HPDE6-E6E7 (cell line): ENCODE results near the gene PIK3CB.
"Not testable (repeated sequence)": the region's sequence is repeated elsewhere in the genome, so short reads cannot be mapped to it uniquely, and the experiment has no call there.

Source experiments
- DNase-seq: peaks from one replicate; pipeline ENCODE4 v3.0.0; 2011; ENCODE audit warnings: missing footprints; ENCODE audit errors: extremely low spot score

Gene PIK3CB

DNA sequence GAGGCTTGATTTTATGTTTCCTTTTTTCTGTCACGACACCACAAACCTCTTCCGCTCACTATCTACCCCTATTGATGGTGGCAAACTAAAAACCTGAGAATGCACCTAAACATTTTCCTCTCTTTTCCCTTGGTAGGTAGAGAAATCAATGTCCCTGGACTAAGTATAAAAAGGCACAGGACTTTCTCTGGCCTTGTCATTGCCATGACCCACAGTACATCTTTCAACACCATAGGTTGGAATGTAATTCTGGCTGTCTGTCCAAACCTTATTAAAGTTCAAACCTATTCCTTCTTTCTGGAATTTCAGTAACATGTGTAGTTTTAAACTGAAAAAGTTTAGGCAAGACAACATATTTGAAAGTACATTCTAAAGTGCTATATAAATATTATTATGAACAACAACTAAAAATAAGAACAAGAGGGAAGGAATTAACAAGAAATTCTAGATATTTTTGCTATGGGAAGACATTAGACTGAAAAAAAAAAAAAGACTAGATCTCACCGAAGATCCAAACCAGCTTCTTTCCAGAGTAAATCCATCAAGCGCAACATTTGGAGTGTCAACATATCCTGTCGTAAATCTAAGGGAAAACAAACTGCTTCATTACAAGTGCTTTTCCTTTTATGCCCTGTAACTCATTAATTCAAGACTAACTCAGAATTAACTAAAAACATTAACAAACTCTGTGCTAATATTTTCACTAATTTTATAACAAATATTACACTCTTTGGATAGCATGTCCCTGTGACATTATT is 153.1 kb downstream of the PIK3CB start:
- no peak for DNase-seq

DNA sequence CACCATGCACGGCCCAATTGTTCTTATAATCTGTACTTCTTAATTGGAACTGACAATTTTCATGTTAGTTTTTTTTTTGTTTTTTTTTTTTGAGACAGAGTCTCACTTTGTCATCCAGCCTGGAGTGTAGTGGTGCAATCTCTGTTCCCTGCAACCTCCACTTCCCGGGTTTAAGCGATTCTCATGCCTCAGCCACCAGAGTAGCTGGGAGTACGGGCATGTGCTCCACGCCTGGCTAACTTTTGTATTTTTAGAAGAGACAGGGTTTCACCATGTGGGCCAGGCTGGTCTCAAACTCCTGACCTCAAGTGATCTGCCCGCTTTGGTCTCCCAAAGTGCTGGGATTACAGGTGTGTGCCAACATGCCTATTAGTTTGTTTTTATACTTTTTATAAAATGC is 153.8 kb downstream of the PIK3CB start:
- DNase-seq: not testable (repeated sequence)

DNA sequence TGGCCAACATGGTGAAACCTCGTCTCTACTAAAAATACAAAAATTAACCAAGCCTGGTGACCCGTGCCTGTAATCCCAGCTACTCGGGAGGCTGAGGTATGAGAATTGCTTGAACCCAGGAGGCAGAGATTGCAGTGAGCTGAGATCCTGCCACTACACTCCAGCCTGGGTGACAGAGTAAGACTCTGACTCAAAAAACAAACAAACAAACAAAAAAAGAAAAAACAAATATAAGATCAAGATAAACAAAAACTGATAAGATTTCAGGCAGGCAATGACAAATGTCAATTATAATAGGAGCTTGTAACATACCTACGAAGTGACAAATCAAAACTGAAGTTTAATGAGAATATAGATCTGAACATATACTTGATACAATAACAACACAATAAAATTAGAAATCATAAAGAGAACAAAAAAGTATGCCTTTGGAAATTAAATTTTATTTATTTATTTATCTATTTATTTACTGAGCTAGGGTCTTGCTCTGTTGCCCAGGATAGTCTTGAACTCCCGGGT is 155.8 kb downstream of the PIK3CB start:
- DNase-seq: no peak

DNA sequence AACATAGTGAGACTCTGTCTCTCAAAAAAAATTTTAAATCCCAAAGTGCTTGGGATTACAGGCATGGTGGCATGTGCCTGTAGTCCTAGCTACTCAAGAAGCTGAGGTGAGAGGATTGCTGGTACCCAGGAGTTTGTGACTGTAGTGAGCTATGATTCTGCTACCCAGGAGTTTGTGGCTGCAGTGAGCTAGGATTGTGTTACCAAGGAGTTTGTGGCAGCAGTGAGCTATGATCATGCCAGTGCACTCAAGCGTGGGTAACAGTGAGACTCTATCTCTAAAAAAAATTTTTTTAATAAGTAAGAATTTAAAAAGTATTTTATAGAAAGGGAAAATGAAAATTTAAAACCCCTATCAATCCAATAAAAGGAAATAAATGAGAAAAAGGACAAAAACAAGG is 156.6 kb downstream of the PIK3CB start:
- DNase-seq: no peak

DNA sequence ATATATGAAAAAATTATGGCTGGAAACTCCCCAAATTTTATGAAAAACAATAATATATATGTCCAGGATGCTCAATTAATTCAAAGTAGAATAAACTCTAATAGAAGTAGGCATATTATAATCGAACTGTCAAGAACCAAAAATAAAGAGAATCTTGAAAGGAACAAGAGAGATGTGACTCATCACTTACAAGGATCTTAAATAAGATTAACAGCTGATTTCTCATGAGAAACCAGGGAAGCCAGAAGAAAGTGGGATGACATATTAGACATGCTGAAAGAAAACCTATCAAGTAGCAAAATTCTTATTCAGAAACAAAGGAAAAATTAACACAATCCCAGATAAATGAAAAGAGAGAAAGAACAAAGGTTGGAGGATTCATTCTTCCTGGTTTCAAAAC is 159.3 kb downstream of the PIK3CB start:
- no peak for DNase-seq

DNA sequence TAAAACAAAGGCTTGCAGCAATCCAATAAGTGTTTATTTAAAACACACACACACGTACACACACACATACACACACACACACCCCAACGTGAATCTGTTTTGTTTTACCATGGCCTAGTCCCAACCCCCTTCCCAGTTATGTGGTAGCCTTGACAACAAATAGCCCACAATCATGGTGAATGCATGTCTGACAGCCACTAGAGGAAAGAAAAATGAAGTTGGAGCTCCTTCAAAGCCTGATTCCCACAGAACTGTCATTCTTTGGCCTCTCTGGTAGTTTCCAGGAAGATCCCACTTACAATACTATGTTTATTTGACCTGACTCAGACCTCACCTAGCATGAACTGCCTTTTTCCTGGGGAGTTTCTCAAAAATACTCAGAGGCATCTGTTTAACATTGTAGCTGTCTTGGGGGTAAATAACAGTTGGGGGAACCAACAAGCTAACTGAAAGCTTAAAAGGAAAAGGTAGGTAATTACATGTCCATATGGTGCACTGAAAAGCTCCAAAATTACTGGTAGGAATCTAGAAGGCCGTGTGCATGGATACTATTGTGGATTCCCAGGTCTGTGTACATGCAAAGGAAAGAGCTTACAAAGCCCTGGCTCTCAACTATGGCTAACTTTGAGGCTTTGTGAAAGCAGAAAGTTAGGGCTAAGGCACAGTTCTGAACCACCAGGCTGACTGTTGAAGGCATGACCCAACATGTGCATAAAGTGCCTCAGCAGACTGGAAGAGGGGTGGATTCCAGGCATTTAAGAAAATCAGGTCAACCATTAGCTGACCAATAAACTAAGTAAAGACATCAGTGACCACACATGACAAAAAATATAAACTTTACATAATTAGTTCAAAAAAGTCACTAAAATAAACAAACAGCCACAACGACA is 160.8 kb downstream of the PIK3CB start:
- peak; percentile 22 for DNase-seq

DNA sequence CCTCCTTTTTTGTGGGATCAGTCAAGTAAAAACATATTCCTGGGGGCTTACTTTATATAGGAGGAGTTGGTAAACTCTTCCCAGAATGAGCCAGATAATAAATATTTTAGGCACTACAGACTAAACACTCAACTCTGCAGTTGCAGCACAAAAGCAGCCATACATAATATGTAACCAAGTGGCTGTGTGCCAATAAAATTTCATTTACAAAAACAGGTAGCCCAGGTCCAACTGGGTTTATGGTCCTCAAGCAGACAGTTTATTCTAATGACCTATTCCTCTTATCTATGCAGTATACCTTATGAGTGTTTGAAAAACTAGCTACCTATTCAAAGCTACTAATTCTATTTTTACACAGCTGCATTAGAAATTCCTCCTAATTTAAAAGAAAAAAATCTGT is 164.3 kb downstream of the PIK3CB start:
- no peak for DNase-seq

DNA sequence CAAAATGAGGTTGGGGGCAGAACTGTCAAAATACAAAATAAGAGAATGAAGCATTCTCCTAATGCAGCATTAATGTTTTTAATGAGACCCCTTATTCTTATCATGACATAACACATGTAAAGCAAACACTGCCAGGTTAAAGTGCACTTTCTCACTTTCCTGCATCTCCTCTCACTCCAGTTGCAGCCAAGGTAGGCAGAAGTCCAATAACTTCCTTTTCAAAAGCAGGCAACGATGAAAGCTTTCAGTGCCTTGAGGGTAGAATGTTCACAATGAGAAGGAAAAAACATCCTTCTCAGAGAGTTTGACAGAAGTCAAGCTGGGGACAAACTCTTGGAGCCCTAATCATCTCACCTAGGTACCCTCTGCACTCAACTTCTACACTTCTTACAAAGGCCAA is 166.6 kb downstream of the PIK3CB start:
- no peak for DNase-seq

DNA sequence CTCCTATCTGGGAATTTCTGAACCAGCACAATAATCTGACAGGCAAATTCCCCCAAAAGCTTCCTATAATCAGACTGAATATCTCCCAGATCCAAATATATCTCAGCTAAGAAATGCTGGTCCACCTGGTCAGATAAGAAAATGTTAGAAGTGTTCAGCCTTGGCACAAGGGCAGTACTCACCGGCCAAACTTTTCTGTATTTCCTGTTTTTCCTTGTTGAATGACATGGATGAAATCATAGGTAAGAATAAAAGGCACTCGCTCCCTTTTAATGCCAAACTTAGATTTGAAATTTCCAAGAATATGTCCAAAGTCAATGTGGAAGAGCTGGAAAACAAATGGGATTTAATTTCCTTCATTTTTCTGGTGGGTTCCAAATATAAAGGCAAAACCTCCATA is 177.2 kb downstream of the PIK3CB start:
- no peak for DNase-seq

DNA sequence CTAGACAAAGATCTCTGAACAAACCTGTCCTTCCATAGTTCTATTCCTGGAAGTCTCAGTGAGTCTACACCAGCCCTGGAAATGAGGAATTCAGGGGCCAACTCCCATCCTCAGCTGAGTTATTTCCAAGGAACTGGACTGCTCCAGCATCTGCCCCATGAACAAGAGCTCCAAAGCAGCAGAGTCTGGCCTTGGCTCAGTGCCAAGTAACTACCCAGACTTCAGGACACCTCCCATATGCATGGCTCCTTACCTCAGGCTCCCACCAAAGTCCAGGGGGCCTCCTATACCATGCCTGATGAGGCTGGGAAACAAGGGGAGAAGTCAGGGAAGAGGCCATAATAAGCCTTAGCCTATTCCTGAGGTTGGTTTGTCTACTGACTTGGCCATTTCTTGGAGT is 181.2 kb downstream of the PIK3CB start:
- DNase-seq: no peak

DNA sequence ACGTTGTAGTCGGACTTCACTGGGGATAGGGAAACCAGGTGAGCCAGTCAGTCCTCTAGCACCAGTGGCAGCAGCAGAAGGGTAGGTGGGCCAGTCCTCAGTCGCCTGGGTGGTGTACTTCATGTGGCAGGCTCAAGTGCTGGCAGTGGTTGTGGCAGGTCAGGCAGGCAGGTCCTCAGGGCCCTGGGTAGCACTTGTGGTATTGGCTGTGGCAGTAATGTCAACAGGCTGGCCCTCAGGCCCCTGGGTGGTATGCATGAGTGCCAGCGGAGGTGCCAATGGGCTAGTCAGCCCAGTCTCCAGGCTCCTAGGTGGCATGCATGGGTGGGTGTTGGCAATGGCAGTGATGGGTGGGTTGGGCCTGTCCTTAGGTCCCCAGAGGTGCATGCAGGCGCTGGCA is 185.6 kb downstream of the PIK3CB start:
- DNase-seq: no peak

DNA sequence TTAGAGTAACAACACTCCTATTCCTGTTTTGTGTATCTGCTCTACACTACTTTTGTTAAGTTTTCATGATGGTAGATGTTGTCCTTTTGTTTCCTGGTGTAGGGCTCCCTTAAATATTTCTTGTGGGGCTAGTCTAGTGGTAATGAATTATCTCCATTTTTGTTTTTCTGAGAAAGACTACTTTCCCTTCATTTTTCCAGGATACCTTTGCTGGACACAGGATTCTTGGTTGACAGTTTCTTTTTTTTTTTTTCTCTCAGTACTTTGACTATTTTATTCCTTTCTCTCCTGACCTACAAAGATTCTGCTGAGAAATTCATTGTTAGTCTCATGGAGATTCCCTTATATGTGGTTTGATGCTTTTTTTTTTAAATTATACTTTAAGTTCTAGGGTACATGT is 188.2 kb downstream of the PIK3CB start:
- DNase-seq: no peak

DNA sequence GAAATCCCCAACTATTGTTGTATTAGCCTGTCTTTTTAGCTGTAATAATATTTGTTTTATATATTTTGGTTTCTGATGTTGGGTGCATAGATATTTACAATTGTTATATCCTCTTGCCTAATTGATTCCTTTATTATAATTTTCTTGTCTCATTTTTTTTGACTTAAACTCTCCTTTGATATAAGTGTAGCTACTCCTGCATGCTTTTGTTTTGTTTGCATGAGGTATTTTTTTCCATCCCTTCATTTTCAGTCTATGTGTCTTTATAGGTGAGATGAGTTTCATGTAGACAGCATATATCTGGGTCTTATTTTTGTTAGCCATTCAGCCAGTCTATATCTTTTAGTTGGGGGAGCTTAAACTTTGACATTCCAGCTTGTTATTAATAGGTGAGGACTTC is 188.7 kb downstream of the PIK3CB start:
- no peak for DNase-seq

DNA sequence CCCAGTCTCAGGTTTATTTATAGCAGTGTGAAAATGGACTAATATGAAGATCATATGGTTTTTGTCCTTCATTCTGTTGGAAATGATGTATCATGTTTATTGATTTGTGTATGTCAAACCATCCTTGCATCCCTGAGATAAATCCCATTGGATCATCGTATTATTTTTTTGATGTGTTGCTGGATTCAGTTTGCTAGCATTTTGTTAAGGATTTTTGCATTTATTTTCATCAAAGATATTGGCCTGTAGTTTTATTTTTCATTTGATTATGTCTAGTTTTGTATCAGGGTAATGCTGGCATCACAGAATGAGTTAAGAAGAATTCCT is 191.8 kb downstream of the PIK3CB start:
- DNase-seq: no peak

DNA sequence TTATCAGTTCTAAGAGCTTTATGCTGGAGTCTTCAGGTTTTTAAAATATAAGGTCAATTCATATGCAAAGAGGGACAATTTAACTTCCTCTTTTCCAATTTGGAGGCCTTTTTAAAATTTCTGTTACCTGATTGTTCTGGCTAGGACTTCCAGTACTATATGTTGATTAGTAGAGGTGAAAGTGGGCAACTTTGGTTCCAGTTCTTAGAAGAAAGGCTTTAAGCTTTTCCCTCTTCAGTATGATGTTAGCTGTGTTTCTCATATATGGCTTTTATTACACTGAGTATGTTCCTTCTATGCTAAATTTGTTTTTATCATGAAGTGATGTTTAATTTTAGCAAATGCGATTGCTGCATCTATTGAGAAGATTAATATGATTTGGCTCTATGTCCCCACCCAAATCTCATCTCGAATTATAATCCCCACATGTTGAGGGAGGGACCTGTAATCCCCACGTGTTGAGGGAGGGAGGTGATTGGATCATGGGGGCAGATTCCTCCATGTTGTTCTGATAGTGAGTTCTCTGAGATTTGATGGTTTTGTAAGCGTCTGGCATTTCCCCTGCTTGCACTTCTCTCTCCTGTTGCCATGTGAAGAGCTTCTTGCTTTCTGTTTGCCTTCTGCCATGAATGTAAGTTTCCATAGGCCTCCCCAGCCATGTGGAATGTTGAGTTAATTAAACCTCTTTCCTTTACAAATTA is 192.4 kb downstream of the PIK3CB start:
- no peak for DNase-seq

DNA sequence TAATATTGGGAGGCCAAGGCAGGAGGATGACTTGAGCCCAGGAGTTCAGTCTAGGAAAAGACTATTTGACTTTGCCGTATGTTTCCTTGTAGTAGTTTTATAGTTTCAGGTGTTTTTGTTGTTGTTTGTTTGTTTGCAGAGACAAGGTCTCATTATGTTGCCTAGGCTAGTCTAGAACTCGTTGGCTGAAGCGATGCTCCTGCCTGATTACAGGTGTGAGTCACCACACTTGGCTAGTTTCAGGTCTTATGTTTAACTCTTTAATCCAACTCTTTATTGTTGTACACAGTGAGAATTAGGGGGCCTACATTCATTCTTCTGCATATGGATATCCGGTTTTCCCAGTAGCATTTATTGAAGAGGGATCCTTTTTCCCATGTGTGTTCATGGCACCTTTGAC is 194.2 kb downstream of the PIK3CB start:
- DNase-seq: no peak

DNA sequence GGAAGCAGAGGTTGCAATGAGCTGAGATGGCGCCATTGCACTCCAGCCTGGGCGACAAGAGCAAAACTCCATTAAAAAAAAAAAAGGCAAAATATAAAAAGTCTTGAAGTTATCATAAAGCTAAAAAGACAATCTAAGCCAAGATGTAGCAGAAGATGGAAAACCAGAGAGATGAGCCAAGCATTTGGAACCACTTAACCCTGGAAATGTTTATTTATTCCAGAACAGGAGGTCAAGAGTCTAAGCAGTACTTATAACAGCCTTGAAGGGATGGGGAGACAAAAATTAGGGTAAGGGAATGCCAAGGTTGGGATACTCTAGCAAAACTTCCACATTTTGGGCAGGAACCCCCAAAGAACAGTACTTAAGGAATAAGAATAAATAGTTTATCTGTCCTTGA is 196.1 kb downstream of the PIK3CB start:
- DNase-seq: no peak

DNA sequence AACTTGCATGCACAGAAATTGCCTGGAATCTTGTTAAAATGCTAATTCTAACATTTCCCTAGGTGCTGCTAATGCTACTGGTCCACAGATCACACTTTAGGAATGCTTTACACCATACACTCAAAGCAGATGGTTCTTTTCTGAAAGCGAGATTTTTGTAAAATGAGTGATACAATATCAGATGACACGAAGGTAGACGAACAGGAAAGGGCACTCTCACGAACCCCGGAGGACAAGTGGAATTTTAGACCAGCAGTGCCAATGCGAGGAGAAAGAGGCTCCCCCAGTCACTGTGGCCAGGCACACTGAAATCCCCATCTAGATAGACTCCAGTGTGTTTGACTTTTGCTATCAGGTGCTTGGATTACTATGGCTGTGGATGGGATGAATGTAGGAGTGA is 205.2 kb downstream of the PIK3CB start:
- peak; percentile 20 for DNase-seq

DNA sequence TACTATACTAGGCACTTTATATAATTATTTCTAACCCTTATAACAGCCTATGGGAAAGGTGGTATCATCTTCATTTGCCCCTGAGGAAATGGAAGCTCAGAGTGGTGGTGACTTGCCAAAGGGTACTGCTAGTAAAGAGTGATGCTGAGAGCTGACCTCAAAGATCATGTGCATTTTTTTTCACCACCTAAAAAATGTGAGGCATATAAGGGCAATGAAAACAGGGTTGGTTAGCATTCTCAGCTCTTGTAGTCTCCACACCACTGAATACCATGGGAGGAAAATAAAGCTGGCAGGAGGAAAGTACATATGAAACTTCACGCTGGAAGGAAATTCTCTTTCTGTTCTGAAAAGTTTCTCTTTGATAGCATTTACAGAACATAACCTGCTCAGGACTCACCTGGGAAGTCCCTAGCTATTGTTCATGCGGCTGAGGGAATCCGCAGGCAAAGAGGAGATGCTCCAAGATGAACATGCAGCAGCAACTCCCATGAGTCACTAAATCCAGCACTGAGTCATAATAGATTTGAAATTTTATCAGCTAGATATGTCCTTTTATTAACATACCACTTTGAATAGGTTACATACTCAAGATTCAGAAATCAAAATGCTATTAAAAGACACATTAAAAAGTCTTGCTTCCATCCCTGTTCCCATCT is 208.9 kb downstream of the PIK3CB start:
- DNase-seq: peak; percentile 84

DNA sequence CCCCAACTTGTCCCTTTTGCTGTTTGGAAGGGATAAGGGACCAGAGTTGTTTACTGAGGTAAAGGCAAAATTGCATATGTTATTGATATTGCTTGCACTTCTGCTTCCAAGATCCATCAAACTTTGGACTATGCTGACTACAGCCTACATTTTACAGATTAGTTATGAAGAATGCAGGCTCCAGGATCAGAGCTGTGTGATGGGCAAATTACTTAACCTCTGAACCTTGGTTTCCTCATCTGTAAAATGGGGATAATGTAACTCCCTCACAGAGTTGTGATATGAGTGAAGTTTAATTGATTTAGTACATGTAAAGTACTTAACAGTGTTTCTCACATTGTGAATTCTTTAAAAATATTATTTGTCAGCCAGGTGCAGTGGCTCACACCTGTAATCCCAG is 210.2 kb downstream of the PIK3CB start:
- no peak for DNase-seq

DNA sequence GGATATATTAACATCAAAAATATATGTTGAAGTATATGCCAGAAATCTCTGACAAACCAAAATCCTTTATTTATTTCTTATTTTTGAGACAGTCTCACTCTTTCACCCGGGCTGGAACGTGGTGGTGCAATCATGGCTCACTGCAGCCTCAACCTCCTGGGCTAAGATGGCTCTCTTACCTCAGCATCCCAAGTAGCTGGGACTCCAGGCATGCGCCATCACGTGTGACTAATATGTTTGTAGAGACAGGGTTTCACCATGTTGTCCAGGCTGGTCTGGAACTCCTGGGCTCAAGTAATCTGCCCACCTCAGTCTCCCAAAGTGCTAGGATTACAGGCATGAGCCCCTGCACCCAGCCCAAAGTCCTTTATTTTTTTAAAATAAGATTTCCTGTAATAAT is 214.3 kb downstream of the PIK3CB start:
- DNase-seq: no peak

DNA sequence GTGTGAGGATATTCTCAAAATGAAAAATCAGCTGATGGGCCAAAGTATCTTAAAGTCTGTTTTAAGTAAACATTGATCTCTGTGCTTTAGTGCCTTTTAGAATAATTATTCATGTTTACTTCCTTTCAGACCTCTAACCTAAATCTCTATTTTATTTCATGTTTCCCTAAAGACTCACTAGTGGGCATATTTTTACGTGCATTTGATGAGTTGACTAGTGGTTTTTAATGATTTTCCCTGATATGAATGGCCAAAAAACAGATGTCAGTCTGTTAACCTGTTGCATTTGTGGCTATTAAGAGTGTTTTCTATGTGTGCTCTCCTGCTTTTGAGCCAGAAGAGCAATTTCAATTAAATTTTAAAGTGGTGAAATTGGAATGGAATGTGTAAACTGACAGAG is 219.3 kb downstream of the PIK3CB start:
- no peak for DNase-seq
